HEK293 (cell line): ENCODE data around the gene NAPG.

ENCODE experiments used
- CTCF ChIA-PET: fragments of 350-600 bp; formaldehyde crosslinking; extraction: SDS; loops from one replicate; lab custom pipeline; 2021; ENCODE audit warnings: antibody characterized with exemption; lab: Yijun Ruan, JAX
- POLR2A ChIA-PET: fragments of 300-600 bp; formaldehyde crosslinking; extraction: SDS; loops from one replicate; lab custom pipeline; 2020; ENCODE audit warnings: antibody characterized with exemption, inconsistent platforms; lab: Yijun Ruan, JAX
- H3K27ac ChIP-seq: fragments of 200-500 bp; sonication (Bioruptor generic); 2 replicates; pipeline ENCODE4 v1.5.1; 2014; ENCODE audit warnings: low read depth, low read length, control low read depth, inconsistent platforms; ENCODE audit errors: extremely low read depth
- H3K36me3 ChIP-seq, 2 experiments: fragments of 200-500 bp in 1 of 2; sonication (Bioruptor generic) in 1 of 2; 1 replicate in 1 of 2; 2 replicates in 1 of 2; pipeline ENCODE4 v1.5.1; 2014 to 2017; ENCODE audit warnings: inconsistent platforms in 2 of 2, low read length in 2 of 2; ENCODE audit not compliant: control insufficient read depth in 2 of 2, insufficient read depth in 1 of 2
- H3K4me1 ChIP-seq: fragments of 200-500 bp; sonication (Bioruptor generic); 2 replicates; pipeline ENCODE4 v1.5.1; 2014; ENCODE audit warnings: mild to moderate bottlenecking, low read length, inconsistent platforms; ENCODE audit not compliant: control insufficient read depth, insufficient read depth
- H3K4me3 ChIP-seq: 2 replicates; pipeline ENCODE4 v1.5.1; 2011; ENCODE audit warnings: low read depth, mild to moderate bottlenecking, control low read depth, low read length, moderate library complexity
- H3K9me3 ChIP-seq: fragments of 200-500 bp; sonication (Bioruptor generic); 2 replicates; pipeline ENCODE4 v1.5.1; 2014; ENCODE audit warnings: low read depth, low read length, inconsistent platforms; ENCODE audit not compliant: control insufficient read depth, insufficient read depth
- AEBP2 ChIP-seq: fragments of 450-650 bp; formaldehyde crosslinking; IDR thresholded peaks from 2 replicates; pipeline ENCODE4 v1.5.1; 2016; ENCODE audit warnings: missing biosample characterization, missing genetic modification characterization, borderline replicate concordance
- BCL11B ChIP-seq: fragments of 450-650 bp; formaldehyde crosslinking; IDR thresholded peaks from 2 replicates; pipeline ENCODE4 v1.5.1; 2016; ENCODE audit warnings: low read depth, missing biosample characterization, missing genetic modification characterization
- GFI1B ChIP-seq: fragments of 450-650 bp; formaldehyde crosslinking; IDR thresholded peaks from 2 replicates; pipeline ENCODE4 v1.5.1; 2016; ENCODE audit warnings: missing biosample characterization, missing genetic modification characterization
- GLI2 ChIP-seq: fragments of 450-650 bp; formaldehyde crosslinking; IDR thresholded peaks from 2 replicates; pipeline ENCODE4; 2017; ENCODE audit warnings: missing biosample characterization, missing genetic modification characterization, low read depth, borderline replicate concordance
- KLF16 ChIP-seq: fragments of 450-650 bp; formaldehyde crosslinking; IDR thresholded peaks from 2 replicates; pipeline ENCODE4 v1.5.1; 2017; ENCODE audit warnings: missing biosample characterization, missing genetic modification characterization
- KLF8 ChIP-seq: fragments of 450-650 bp; formaldehyde crosslinking; IDR thresholded peaks from 2 replicates; pipeline ENCODE4 v1.5.1; 2016; ENCODE audit warnings: missing biosample characterization, missing genetic modification characterization
- PATZ1 ChIP-seq: fragments of 450-650 bp; formaldehyde crosslinking; IDR thresholded peaks from 2 replicates; pipeline ENCODE4 v1.5.1; 2016; ENCODE audit warnings: missing biosample characterization, missing genetic modification characterization
- SP7 ChIP-seq: fragments of 450-650 bp; formaldehyde crosslinking; IDR thresholded peaks from 2 replicates; pipeline ENCODE4 v1.5.1; 2016; ENCODE audit warnings: missing biosample characterization, missing genetic modification characterization
- YY1 ChIP-seq: fragments of 450-650 bp; formaldehyde crosslinking; IDR thresholded peaks from 2 replicates; pipeline ENCODE4 v1.5.1; 2018; ENCODE audit warnings: missing biosample characterization, missing genetic modification characterization
- ZBTB44 ChIP-seq: fragments of 450-650 bp; IDR thresholded peaks from 2 replicates; pipeline ENCODE4 v1.5.1; 2018; ENCODE audit warnings: missing biosample characterization, mild to moderate bottlenecking, missing genetic modification characterization
- ZBTB7A ChIP-seq: fragments of 450-650 bp; formaldehyde crosslinking; IDR thresholded peaks from 2 replicates; pipeline ENCODE4 v1.5.1; 2016; ENCODE audit warnings: low read depth, missing biosample characterization, missing genetic modification characterization
- ZFP69B ChIP-seq: fragments of 450-650 bp; formaldehyde crosslinking; IDR thresholded peaks from 2 replicates; pipeline ENCODE4 v1.5.1; 2016; ENCODE audit warnings: missing biosample characterization, missing genetic modification characterization
- ZNF121 ChIP-seq: fragments of 450-650 bp; formaldehyde crosslinking; IDR thresholded peaks from 2 replicates; pipeline ENCODE4 v1.5.1; 2016; ENCODE audit warnings: missing biosample characterization, missing genetic modification characterization
- ZNF132 ChIP-seq: fragments of 450-650 bp; formaldehyde crosslinking; IDR thresholded peaks from 2 replicates; pipeline ENCODE4 v1.5.1; 2017; ENCODE audit warnings: missing biosample characterization, missing genetic modification characterization, borderline replicate concordance
- ZNF184 ChIP-seq: fragments of 450-650 bp; IDR thresholded peaks from 2 replicates; pipeline ENCODE4 v1.5.1; 2018; ENCODE audit warnings: missing biosample characterization, mild to moderate bottlenecking, missing genetic modification characterization
- ZNF214 ChIP-seq: fragments of 450-650 bp; formaldehyde crosslinking; IDR thresholded peaks from 2 replicates; pipeline ENCODE4 v1.5.1; 2017; ENCODE audit warnings: missing biosample characterization, mild to moderate bottlenecking, missing genetic modification characterization, borderline replicate concordance
- ZNF266 ChIP-seq: fragments of 450-650 bp; formaldehyde crosslinking; IDR thresholded peaks from 2 replicates; pipeline ENCODE4 v1.5.1; 2016; ENCODE audit warnings: missing biosample characterization, missing genetic modification characterization, low read depth
- ZNF335 ChIP-seq: fragments of 450-650 bp; formaldehyde crosslinking; conservative IDR thresholded peaks from 2 replicates; pipeline ENCODE4 v1.5.1; 2016; ENCODE audit warnings: missing biosample characterization, missing genetic modification characterization
- ZNF354C ChIP-seq: fragments of 450-650 bp; formaldehyde crosslinking; IDR thresholded peaks from 2 replicates; pipeline ENCODE4 v1.5.1; 2016; ENCODE audit warnings: missing biosample characterization, missing genetic modification characterization, low read depth, borderline replicate concordance
- ZNF366 ChIP-seq: fragments of 450-650 bp; formaldehyde crosslinking; conservative IDR thresholded peaks from 2 replicates; pipeline ENCODE4 v1.5.1; 2016; ENCODE audit warnings: missing biosample characterization, missing genetic modification characterization
- ZNF518A ChIP-seq: fragments of 450-650 bp; formaldehyde crosslinking; conservative IDR thresholded peaks from 2 replicates; pipeline ENCODE4 v1.5.1; 2016; ENCODE audit warnings: low read depth, missing biosample characterization, missing genetic modification characterization
- ZNF560 ChIP-seq: fragments of 450-650 bp; formaldehyde crosslinking; IDR thresholded peaks from 2 replicates; pipeline ENCODE4 v1.5.1; 2017; ENCODE audit warnings: missing biosample characterization, missing genetic modification characterization, borderline replicate concordance
- ZNF571 ChIP-seq: fragments of 450-650 bp; formaldehyde crosslinking; IDR thresholded peaks from 2 replicates; pipeline ENCODE4 v1.5.0; 2017; ENCODE audit warnings: missing biosample characterization, missing genetic modification characterization
- ZNF629 ChIP-seq: fragments of 450-650 bp; formaldehyde crosslinking; IDR thresholded peaks from 2 replicates; pipeline ENCODE4 v1.5.1; 2017; ENCODE audit warnings: missing biosample characterization, missing genetic modification characterization
- ZNF76 ChIP-seq: fragments of 450-650 bp; formaldehyde crosslinking; IDR thresholded peaks from 2 replicates; pipeline ENCODE4; 2016; ENCODE audit warnings: low read depth, missing biosample characterization, missing genetic modification characterization, borderline replicate concordance
- ZSCAN30 ChIP-seq: fragments of 450-650 bp; IDR thresholded peaks from 2 replicates; pipeline ENCODE4 v1.5.1; 2018; ENCODE audit warnings: missing biosample characterization, mild to moderate bottlenecking, missing genetic modification characterization, moderate library complexity
- TF ChIP-seq, protein P1 (sequence below): fragments of 450-650 bp; formaldehyde crosslinking; IDR thresholded peaks from 2 replicates; pipeline ENCODE4 v1.5.1; 2017; ENCODE audit warnings: missing biosample characterization, missing genetic modification characterization

NAPG gene

GRCh38 chr18:10476338-10476791 lies 49.5 kb upstream of the NAPG start:
- no peaks in the 10 kb centered on the region for H3K9me3 ChIP-seq
- no peak overlapping the region for H3K4me3 ChIP-seq
- peaks cover 12% of the 10 kb centered on the region for H3K4me1 ChIP-seq
- no peak overlapping the region for H3K27ac ChIP-seq
- ChIA-PET CTCF (interaction anchor here (0.7 kb wide), 1 partner anchor 20 kb away, joined by 3 read pairs; no protein-coding TSS in a partner anchor), POLR2A (no interaction called here)
- H3K36me3 ChIP-seq, result no peaks in the 10 kb centered on the region
- TF ChIP-seq ZNF560 (no peak), GLI2 (tag by site-specific recombination) (no peak), ZBTB7A (tag by site-specific recombination) (no peak), ZNF366 (tag by site-specific recombination) (no peak), ZNF132 (tag by site-specific recombination) (no peak), YY1 (tag by site-specific recombination) (no peak), ZNF266 (tag by site-specific recombination) (no peak), KLF16 (tag by site-specific recombination) (no peak), ZBTB44 (no peak), PATZ1 (tag by site-specific recombination) (no peak), KLF8 (tag by site-specific recombination) (no peak), ZNF354C (tag by site-specific recombination) (no peak), ZNF518A (tag by site-specific recombination) (no peak), ZNF121 (tag by site-specific recombination) (no peak), ZNF571 (tag by site-specific recombination) (no peak), ZNF629 (no peak), BCL11B (tag by site-specific recombination) (no peak), ZFP69B (no peak), SP7 (tag by site-specific recombination) (0 out of 2 replicates have a peak, but pooled peaks have one; percentile 32), GFI1B (tag by site-specific recombination) (peak; percentile 98), AEBP2 (no peak), ZNF214 (tag by site-specific recombination) (no peak), ZSCAN30 (no peak), ZNF335 (tag by site-specific recombination) (no peak), ZNF76 (tag by site-specific recombination) (no peak), ZNF184 (tag by site-specific recombination) (no peak)
- TF ChIP-seq, protein P1, sequence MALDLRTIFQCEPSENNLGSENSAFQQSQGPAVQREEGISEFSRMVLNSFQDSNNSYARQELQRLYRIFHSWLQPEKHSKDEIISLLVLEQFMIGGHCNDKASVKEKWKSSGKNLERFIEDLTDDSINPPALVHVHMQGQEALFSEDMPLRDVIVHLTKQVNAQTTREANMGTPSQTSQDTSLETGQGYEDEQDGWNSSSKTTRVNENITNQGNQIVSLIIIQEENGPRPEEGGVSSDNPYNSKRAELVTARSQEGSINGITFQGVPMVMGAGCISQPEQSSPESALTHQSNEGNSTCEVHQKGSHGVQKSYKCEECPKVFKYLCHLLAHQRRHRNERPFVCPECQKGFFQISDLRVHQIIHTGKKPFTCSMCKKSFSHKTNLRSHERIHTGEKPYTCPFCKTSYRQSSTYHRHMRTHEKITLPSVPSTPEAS (tag by site-specific recombination), result no peak
